ENCODE data around the gene GP1BA.
"Not testable (repeated sequence)": the region's sequence is repeated elsewhere in the genome, so short reads cannot be mapped to it uniquely, and the experiment has no call there.

The GP1BA gene

GRCh38 chr17:4901648-4902344, 30.3 kb upstream of the GP1BA start:
- no peak for DNase-seq (ENCODE audit: low read depth)

- DNase-seq (ENCODE audit: low read depth) = no peak
Measured at GRCh38 chr17:4902540-4902939, 29.5 kb upstream of the GP1BA start.

DNA sequence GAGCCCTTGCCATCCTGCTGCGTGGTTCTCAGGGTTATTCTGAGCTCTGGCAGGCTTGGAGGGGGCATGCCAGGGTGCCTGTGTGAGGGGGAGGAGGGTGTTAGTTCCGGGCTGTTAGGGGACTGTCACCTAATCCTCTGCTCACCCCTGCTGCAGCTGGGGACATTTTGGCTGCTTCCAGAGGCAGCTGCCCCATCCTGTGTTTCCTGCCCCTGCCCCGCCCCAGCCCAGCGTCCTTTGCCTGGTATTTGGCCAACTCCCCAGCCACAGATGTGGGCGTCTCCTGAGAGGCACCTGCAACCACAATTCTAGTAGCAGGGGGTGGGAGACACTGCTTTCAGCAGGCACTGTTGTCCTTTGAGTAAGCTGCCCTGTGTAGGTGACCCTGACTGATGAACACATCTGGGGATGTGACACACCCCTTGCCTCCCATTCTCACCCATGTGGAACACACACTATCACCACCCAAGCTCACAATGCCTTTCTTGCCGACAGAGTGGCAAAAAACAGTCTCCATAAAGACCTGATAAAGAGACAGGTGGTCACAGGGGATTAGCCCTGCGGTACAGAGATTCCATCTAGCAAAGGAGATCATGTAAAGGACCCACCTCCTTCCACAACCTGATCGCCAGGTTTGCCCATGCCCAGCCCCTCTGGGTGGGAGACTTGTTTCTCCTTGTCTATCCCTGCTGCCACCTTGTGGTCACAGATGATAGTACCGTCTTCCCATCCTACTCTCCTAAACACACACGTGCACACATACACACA, 28.8 kb upstream of the GP1BA start, which contains the start of gene CHRNE:
TSS of gene CHRNE (minus strand) at position 48 of the 768 bp plus-strand sequence. CDS start at position 13, 35 bp downstream.
- DNase-seq (ENCODE audit: low read depth) = peak; percentile 57

DNA sequence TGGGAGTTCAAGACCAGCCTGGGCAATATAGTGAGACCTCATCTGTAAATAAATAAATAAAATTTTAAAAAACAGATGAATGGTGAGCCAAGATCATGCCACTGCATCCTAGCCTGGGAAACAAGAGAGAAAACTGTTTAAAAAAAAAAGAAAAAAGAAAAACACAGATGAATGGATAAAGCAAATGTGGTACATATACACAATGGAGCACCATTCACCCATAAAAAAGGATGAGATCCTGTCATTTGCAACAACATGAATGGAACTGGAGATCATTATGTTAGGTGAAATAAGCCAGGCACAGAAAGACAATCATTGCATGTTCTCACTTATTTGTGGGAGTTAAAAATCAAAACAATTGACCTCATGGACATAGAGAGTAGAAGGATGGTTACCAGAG, 25.4 kb upstream of the GP1BA start:
- not testable (repeated sequence) for DNase-seq (ENCODE audit: low read depth)

DNA sequence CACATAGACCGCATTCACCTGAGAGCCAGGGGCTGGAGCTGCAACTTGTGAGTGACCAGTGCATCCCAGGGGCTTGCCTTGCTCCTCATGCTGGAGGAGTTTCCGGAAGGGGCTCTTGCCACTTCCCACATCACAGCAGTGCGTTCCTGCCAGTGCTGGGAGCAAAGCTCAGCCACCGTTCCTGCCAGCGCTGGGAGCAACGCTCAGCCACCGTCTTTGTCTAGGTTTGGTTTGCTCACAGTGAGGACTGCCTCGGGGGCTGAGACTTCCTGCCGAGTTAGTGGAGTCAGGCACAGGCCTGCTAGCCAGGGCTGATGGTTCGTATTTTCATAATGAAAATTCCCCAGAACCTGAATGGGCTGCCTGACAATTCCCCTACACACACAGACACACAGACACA, 23.8 kb upstream of the GP1BA start:
- no peak for DNase-seq (ENCODE audit: low read depth)

GRCh38 chr17:4908711-4909496, 23.2 kb upstream of the GP1BA start:
- DNase-seq (ENCODE audit: low read depth) = peak; percentile 93

GRCh38 chr17:4913994-4914393, 18.1 kb upstream of the GP1BA start:
- DNase-seq (ENCODE audit: low read depth) = no peak

GRCh38 chr17:4914551-4914950, 17.5 kb upstream of the GP1BA start:
- not testable (repeated sequence) for DNase-seq (ENCODE audit: low read depth)

GRCh38 chr17:4919511-4920047, 12.5 kb upstream of the GP1BA start:
- DNase-seq (ENCODE audit: low read depth) = no peak

DNA sequence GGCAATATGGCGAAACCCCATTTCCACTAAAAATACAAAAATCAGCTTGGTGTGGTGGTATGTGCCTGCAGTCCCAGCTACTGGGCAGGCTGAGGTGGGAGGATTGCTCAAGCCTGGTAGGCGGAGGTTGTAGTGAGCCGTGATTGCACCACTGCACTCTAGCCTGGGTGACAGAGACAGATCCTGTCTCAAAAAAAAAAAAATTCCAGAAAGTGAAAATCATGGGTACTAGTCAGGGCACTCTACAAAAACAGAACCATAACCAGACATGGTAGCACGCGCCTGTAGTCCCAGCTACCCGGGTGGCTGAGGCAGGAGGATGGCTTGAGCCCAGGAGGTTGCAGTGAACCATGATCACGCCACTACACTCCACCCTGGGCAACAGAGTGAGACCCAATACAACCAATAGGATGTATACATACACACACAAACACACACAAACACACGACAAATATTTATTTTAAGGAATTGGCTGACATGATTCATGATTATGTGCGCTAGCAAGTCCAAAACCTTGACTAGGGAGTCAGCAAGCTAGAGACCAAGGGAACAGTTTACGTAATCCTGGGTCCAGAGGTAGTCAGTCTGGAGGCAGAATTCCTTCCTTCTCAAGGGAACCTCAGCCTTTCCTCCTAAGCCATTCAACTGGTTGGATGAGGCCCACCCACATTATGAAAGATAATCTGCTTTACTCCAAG, 11.6 kb upstream of the GP1BA start:
- DNase-seq (ENCODE audit: low read depth) = peak; percentile 50

- DNase-seq (ENCODE audit: low read depth) = no peak
Measured at GRCh38 chr17:4921320-4921719, 10.8 kb upstream of the GP1BA start.

GRCh38 chr17:4926577-4927335, 5.3 kb upstream of the GP1BA start:
- DNase-seq (ENCODE audit: low read depth) = not testable (repeated sequence)

GRCh38 chr17:4928881-4929280, 3.2 kb upstream of the GP1BA start:
- no peak for DNase-seq (ENCODE audit: low read depth)

DNA sequence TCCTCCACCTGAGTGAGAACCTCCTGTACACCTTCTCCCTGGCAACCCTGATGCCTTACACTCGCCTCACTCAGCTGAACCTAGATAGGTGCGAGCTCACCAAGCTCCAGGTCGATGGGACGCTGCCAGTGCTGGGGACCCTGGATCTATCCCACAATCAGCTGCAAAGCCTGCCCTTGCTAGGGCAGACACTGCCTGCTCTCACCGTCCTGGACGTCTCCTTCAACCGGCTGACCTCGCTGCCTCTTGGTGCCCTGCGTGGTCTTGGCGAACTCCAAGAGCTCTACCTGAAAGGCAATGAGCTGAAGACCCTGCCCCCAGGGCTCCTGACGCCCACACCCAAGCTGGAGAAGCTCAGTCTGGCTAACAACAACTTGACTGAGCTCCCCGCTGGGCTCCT, 679 bp downstream of the GP1BA start:
- DNase-seq (ENCODE audit: low read depth) = no peak

- DNase-seq (ENCODE audit: low read depth) = no peak
Measured at GRCh38 chr17:4933646-4934045, 1.6 kb downstream of the GP1BA start.

- DNase-seq (ENCODE audit: low read depth) = no peak
Measured at GRCh38 chr17:4934173-4934979, 2.3 kb downstream of the GP1BA start.

DNA sequence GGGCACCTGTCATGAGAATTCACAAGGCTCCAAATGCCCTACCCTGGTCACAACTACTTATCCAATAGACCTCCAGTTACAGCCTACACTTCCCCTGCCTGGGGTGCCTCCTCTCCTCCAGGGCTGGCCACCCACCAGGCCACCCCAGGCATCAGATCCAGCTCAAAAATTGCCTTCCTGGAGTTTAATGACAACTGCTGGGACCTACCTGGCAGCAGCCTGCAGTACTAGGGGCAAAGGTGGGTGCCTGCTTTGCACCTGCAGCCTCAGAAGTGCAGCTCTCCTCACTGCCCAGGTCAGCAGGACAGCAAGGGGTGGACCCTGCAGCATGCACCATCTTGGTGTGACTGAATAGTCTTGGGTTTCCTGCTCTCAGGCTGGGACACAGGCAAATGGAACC, 3.6 kb downstream of the GP1BA start:
- DNase-seq (ENCODE audit: low read depth) = no peak

- DNase-seq (ENCODE audit: low read depth) = no peak
Measured at GRCh38 chr17:4936436-4936835, 4.4 kb downstream of the GP1BA start.

DNA sequence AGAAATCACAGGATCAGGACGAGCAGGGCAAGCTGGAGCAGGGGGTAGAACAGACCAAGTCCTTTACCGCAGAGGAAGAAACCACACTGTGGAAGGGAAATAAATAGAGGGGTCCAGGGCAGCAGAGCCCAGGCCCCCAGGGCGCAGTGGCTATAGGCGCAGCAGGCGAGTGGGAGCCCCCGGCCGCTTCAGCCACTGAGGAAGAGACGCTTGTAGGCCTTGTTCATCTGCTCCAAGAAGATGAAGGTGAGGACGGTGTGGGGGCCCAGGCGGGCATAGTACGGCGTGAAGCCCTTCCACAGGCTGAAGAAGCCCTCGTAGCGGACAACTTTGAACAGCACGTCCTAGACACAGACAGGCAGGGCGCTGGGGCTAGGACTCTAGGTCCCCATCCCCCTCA, 5.5 kb downstream of the GP1BA start:
- DNase-seq (ENCODE audit: low read depth) = no peak

GRCh38 chr17:4938069-4938491, 6.0 kb downstream of the GP1BA start:
- no peak for DNase-seq (ENCODE audit: low read depth)
